Measurements from ENCODE around the gene RND2. TPM values are rescaled to one million over a fixed set of nuclear protein-coding genes. Genes with fewer than 3 reads are reported as not detected.
A peak's percentile ranks its signal among the peaks of the same experiment; 100 is the strongest.

Gene RND2
- total and polyA plus RNA-seq, 2 of the 13 experiments (the other 11 are each of a cell fraction or from before 2014, with no cell fraction given), result 0.05 to 0.11 TPM

DNA sequence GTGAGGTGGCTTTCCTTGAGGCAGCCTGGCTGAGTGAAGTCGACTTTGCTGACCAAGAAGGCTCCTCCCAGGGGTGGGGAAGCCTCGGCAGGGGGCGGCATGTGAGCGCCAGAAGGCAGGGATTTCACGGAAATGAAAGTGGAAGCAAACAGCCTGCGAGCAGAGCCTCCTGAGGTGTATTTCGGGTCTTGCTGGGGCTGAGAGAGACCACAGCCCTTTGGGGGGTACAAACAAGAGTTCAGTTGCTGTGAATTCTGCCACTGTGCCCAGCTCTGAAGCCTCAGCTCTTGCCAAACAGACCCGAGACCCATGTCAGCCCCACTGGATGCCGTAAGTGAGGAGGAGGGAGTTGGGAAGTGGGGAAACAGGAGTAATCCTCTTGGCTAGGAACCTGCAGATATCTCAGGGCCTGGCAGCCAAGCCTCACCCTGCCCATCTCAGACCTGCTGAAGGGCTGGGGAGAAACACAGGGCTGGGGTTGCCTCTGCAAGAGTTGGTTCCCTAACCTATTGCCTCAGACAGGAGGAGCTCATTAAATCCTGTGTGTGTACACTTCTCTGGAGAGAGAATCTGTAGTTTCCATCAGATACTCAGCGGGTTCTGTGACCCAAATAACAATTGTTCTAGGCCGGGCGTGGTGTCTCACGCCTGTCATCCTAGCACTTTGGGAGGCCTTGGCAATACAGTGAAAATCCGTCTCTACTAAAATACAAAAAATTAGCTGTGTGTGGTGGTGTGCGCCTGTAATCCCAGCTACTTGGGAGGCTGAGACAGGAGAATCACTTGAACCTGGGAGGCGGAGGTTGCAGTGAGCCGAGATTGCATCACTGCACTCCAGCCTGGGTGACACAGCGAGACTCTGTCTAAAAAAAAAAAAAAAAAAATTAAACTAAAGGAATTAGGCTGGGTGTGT is 18.1 kb upstream of the RND2 start, which contains the start of gene IFI35 (continued):
- no peak for TF ChIP-seq CERS6 (CRISPR knock-in tag; IDR thresholded peaks at IDR 0.05)
- no peak; the same call in 1 of the 2 replicates for TF ChIP-seq HCFC1 (IDR thresholded peaks at IDR 0.05; ENCODE audit: low read depth, low read length)
- TF ChIP-seq, protein P1, sequence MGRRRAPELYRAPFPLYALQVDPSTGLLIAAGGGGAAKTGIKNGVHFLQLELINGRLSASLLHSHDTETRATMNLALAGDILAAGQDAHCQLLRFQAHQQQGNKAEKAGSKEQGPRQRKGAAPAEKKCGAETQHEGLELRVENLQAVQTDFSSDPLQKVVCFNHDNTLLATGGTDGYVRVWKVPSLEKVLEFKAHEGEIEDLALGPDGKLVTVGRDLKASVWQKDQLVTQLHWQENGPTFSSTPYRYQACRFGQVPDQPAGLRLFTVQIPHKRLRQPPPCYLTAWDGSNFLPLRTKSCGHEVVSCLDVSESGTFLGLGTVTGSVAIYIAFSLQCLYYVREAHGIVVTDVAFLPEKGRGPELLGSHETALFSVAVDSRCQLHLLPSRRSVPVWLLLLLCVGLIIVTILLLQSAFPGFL (CRISPR knock-in tag; IDR thresholded peaks at IDR 0.05), result no peak
- no peak for TF ChIP-seq ZNF562 (CRISPR knock-in tag; IDR thresholded peaks at IDR 0.05; ENCODE audit: borderline replicate concordance)
- TF ChIP-seq ZNF883 (CRISPR knock-in tag; IDR thresholded peaks at IDR 0.05; ENCODE audit: not compliant biosample characterization), result no peak
- TF ChIP-seq ZSCAN12 (CRISPR knock-in tag; IDR thresholded peaks at IDR 0.05), result no peak
- no peak for TF ChIP-seq TBL1XR1 (IDR thresholded peaks at IDR 0.05; ENCODE audit: borderline replicate concordance, low read length, partially characterized antibody)
- peak; percentile 25 for TF ChIP-seq YY1 (IDR thresholded peaks at IDR 0.05; ENCODE audit: insufficient read depth, insufficient replicate concordance, low read depth, low read length)
- no peak for TF ChIP-seq ARID3A (IDR thresholded peaks at IDR 0.05; ENCODE audit: low read depth, low read length)
- TF ChIP-seq ZNF20 (CRISPR knock-in tag; IDR thresholded peaks at IDR 0.05), result 0 out of 2 replicates have a peak, but pooled peaks have one; percentile 8
- TF ChIP-seq EHMT2 (IDR thresholded peaks at IDR 0.05; ENCODE audit: borderline replicate concordance, low read depth, low read length), result no peak
- TF ChIP-seq, protein P2, sequence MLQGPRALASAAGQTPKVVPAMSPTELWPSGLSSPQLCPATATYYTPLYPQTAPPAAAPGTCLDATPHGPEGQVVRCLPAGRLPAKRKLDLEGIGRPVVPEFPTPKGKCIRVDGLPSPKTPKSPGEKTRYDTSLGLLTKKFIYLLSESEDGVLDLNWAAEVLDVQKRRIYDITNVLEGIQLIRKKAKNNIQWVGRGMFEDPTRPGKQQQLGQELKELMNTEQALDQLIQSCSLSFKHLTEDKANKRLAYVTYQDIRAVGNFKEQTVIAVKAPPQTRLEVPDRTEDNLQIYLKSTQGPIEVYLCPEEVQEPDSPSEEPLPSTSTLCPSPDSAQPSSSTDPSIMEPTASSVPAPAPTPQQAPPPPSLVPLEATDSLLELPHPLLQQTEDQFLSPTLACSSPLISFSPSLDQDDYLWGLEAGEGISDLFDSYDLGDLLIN (CRISPR knock-in tag; IDR thresholded peaks at IDR 0.05; ENCODE audit: borderline replicate concordance), result 0 out of 2 replicates have a peak, but pooled peaks have one; percentile 54
- TF ChIP-seq, protein P3, sequence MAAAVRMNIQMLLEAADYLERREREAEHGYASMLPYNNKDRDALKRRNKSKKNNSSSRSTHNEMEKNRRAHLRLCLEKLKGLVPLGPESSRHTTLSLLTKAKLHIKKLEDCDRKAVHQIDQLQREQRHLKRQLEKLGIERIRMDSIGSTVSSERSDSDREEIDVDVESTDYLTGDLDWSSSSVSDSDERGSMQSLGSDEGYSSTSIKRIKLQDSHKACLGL (CRISPR knock-in tag; IDR thresholded peaks at IDR 0.05), result peak; percentile 36; the same call in 1 of the 2 replicates
- TF ChIP-seq MLLT10 (CRISPR knock-in tag; IDR thresholded peaks at IDR 0.05), result no peak
- no peak for TF ChIP-seq SETDB1 (CRISPR knock-in tag; IDR thresholded peaks at IDR 0.05; ENCODE audit: borderline replicate concordance)
- TF ChIP-seq SAP130 (CRISPR knock-in tag; IDR thresholded peaks at IDR 0.05; ENCODE audit: low read depth), result peak; percentile 81
- no peak for TF ChIP-seq NONO (IDR thresholded peaks at IDR 0.05)
- no peak for TF ChIP-seq NONO (CRISPR knock-in tag; conservative IDR thresholded peaks at IDR 0.05)
- TF ChIP-seq PAF1 (CRISPR knock-in tag; IDR thresholded peaks at IDR 0.05), result 0 out of 2 replicates have a peak, but pooled peaks have one; percentile 37
- no peak for TF ChIP-seq HNRNPL (IDR thresholded peaks at IDR 0.05; ENCODE audit: low read depth, low read length)
- TF ChIP-seq KLF16 (CRISPR knock-in tag; IDR thresholded peaks at IDR 0.05), result peak in 1 of 2 experiments; percentile 41; a peak in 2 of 4 replicates
- TF ChIP-seq MAZ (IDR thresholded peaks at IDR 0.05; ENCODE audit: borderline replicate concordance, low read depth, low read length), result no peak
- peak; percentile 66 for TF ChIP-seq MAZ (CRISPR knock-in tag; IDR thresholded peaks at IDR 0.05; ENCODE audit: low read depth)
- no peak for TF ChIP-seq DPF2 (CRISPR knock-in tag; IDR thresholded peaks at IDR 0.05; ENCODE audit: borderline replicate concordance, low read depth)

Measured in HepG2 (cell line).